ACHN (cell line): ENCODE data around the gene GPN2.
"Not testable (repeated sequence)": the region's sequence is repeated elsewhere in the genome, so short reads cannot be mapped to it uniquely, and the experiment has no call there.

Source experiments
- DNase-seq: peaks from one replicate; pipeline ENCODE4 v3.0.0-alpha.2; 2015
- in situ Hi-C: cut with HindIII; loops from 2 replicates; pipeline ENCODE4 v1.10.0; 2017; ENCODE audit warnings: low sequenced_read_pairs, low pct_ligation_motif_present, low pct_unique_long_range_greater_than_20kb

The GPN2 gene

GRCh38 chr1:26844424-26845196 is 45.5 kb downstream of the GPN2 start:
- in situ Hi-C loops, result no loop called here
- no peak for DNase-seq

GRCh38 chr1:26839779-26840178 is 50.3 kb downstream of the GPN2 start:
- DNase-seq, result no peak
- in situ Hi-C loops, result loop anchor here (10.0 kb wide), 1 partner anchor 45 kb away; no protein-coding TSS in a partner anchor

DNA sequence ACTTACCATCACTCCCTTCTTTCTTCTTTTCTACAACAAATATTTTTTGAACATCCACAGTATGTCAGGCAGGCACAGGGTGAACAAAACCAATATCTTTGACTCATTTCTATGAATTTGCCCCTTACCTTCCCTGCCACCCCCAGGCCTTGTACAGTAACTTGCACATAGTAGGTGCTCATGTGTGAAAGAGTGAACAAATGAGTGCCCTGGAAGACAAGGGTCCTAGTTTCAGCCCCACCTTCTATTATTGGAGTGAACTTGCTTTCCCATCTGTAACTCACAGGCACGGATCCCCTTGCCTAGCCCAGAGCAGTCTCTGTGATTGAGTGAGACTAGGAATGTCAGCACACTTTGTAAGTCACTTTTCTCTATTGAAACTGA is 50.8 kb downstream of the GPN2 start:
- in situ Hi-C loops, result loop anchor here (10.0 kb wide), 1 partner anchor 45 kb away; no protein-coding TSS in a partner anchor
- DNase-seq, result no peak

GRCh38 chr1:26838474-26839338 is 51.4 kb downstream of the GPN2 start:
- in situ Hi-C loops, result loop anchor here (10.0 kb wide), 1 partner anchor 46 kb away; no protein-coding TSS in a partner anchor
- no peak for DNase-seq

- DNase-seq, result not testable (repeated sequence)
- in situ Hi-C loops, result loop anchor here (10.0 kb wide), 1 partner anchor 47 kb away; no protein-coding TSS in a partner anchor
Measured at GRCh38 chr1:26837665-26838064, 52.4 kb downstream of the GPN2 start.

DNA sequence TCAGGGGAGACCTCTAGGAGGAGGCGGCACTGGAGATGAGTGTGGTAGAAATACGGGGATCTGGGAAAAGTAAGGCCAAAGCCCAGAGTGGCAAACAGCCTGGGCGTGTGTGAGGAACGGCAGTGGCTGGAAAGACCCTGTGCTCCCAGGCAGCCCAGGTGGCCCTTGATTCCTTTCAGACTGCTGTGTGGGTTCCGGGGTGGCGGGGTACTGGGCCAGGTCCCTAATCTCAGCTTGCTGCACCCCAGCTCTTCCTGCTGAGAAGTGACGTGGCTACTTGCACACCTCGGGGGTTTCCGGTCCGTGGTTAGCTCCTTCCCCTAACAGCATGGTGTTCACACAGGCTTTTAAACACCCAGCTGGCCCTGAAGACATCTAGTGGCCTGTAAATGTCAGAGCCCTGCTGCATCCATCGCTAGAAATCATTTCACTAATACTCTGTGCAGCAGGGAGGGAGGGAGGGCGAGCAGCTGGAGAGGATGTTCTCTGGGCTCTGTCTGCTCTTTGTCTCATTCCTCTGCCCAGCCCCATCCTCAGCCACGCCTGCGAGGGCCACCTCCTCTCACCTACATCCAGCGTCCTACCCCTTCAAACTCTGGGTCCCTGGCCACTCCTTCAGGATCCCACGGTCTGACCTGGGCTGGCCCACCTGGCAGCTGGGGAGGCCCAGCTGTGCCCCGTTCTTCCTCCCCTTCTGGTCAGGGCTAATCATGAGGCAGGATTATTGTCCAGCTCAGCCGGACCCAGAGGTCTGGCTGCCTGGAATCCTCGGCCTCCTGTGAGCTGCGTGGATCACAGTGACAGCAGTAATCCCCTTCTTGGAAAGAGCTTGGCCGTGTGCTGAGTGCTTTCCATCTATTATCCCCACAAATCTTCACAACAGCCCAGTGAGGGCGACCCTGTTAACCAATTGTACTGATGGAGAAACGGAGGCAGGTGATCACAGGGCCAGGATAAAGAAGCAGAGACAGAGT is 56.4 kb downstream of the GPN2 start:
- no peak for DNase-seq
- in situ Hi-C loops, result loop anchor here (10.0 kb wide), 1 partner anchor 51 kb away; no protein-coding TSS in a partner anchor

- in situ Hi-C loops, result loop anchor here (10.0 kb wide), 1 partner anchor 52 kb away; no protein-coding TSS in a partner anchor
Measured at GRCh38 chr1:26832249-26832960, 57.7 kb downstream of the GPN2 start.

GRCh38 chr1:26831546-26832248 is 58.4 kb downstream of the GPN2 start:
- in situ Hi-C loops, result loop anchor here (10.0 kb wide), 1 partner anchor 53 kb away; no protein-coding TSS in a partner anchor
- no peak for DNase-seq

More at GRCh38 chr1:26832249-26832960, 57.7 kb downstream of the GPN2 start:
- no peak for DNase-seq

GRCh38 chr1:26831059-26831458 is 59.0 kb downstream of the GPN2 start:
- in situ Hi-C loops, result loop anchor here (10.0 kb wide), 1 partner anchor 54 kb away; no protein-coding TSS in a partner anchor
- no peak for DNase-seq

- in situ Hi-C loops, result no loop called here
- no peak for DNase-seq
Measured at GRCh38 chr1:26829184-26829911, 60.7 kb downstream of the GPN2 start.

GRCh38 chr1:26828411-26828991 is 61.6 kb downstream of the GPN2 start:
- in situ Hi-C loops, result no loop called here
- no peak for DNase-seq

DNA sequence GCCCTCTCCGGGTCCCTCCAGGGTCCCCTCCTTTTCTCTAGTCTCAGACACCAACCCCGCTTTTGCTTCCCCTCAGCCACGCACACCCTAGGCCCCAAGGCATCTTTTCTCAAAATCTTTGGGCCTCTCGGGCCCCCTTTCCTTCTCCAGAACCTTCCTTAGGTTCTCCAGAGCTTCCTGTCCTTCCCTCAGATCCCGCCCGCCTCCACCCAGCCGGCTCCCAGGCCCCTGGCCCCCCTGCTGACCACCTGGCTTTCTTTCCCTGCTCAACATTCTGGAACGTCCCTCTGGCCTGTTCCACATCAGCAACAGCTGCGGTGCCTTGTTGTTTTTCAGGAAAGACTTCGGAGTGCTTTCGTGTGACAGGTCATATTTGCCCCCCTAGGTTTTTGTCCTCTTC is 62.4 kb downstream of the GPN2 start:
- no peak for DNase-seq
- in situ Hi-C loops, result no loop called here

DNA sequence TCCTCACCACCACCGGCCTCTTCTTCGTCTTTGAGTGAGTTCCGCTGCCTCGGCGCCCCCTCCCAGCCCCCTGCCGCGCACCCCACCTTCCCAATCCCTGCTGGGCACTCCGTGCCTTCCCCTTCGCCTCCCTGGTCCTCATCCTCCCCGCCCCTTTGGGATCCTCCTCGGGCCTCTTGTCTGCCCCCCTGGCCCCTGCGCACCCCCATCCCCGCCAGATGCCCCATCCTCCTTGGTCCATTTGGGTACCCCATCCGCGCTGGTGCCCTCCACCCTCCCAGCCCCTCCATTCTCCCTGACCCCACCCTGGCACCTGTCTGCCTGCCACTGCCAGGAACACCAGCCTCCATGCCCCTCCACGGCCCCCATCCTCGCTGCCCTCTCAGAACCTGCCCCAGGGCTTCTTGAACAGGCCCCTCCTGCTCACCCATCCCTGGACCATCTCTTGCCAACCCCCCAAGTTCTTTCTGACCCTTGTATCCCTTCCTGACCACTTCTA is 62.9 kb downstream of the GPN2 start:
- in situ Hi-C loops, result no loop called here

GRCh38 chr1:26826261-26827105 is 63.6 kb downstream of the GPN2 start, which contains the start of gene ZDHHC18:
Gene ZDHHC18 (plus strand): TSS chr1:26826688. CDS start chr1:26826805, 117 bp downstream.
- in situ Hi-C loops, result no loop called here

More for the DNA sequence above, 62.9 kb downstream of the GPN2 start:
- DNase-seq, result no peak

More at GRCh38 chr1:26826261-26827105, 63.6 kb downstream of the GPN2 start, which contains the start of gene ZDHHC18:
- peak; percentile 63 for DNase-seq
